ENCODE data around the gene SPATA16. TPM values are rescaled to one million over a fixed set of nuclear protein-coding genes. Genes with fewer than 3 reads are reported as not detected.

SPATA16 gene
- total RNA-seq, 2 donors from 2014 or later = not detected

GRCh38 chr3:172924546-172924945 is 216.5 kb downstream of the SPATA16 start:
- no peak for TF ChIP-seq CTCF (IDR thresholded peaks at IDR 0.05)
- no peak overlapping the region for H3K27ac ChIP-seq
- H3K4me1 ChIP-seq (ENCODE audit: control insufficient read depth in 1 of 2, low read depth in 2 of 2) = no peaks in the 10 kb centered on the region
- H3K27me3 ChIP-seq (replicated peaks; ENCODE audit: insufficient read depth) = no peaks in the 10 kb centered on the region
- no peak for ATAC-seq (ENCODE audit: insufficient number of reproducible peaks, low FRiP score, low read depth)
- no peak for DNase-seq (ENCODE audit: low spot score)
- no peak overlapping the region for H3K4me3 ChIP-seq
- H3K9me3 ChIP-seq = no peaks in the 10 kb centered on the region
- no peaks in the 10 kb centered on the region for H3K36me3 ChIP-seq

- Histone ChIP-seq H3K9me3 (no peaks in the 10 kb centered on the region), H3K36me3 (no peaks in the 10 kb centered on the region), H3K27me3 (replicated peaks; ENCODE audit: insufficient read depth) (no peaks in the 10 kb centered on the region), H3K4me1 (ENCODE audit: control insufficient read depth in 1 of 2, low read depth in 2 of 2) (peaks cover 4 to 12% of the 10 kb centered on the region in 2 donors), H3K27ac (no peak overlapping the region), H3K4me3 (no peak overlapping the region)
- TF ChIP-seq CTCF (IDR thresholded peaks at IDR 0.05) = no peak
- DNase-seq (ENCODE audit: low spot score) = no peak
- no peak for ATAC-seq (ENCODE audit: insufficient number of reproducible peaks, low FRiP score, low read depth)
Measured at GRCh38 chr3:172919297-172919683, 221.7 kb downstream of the SPATA16 start.

GRCh38 chr3:172918568-172919296 is 222.3 kb downstream of the SPATA16 start:
- Histone ChIP-seq H3K27ac (no peak overlapping the region), H3K36me3 (no peaks in the 10 kb centered on the region), H3K9me3 (no peaks in the 10 kb centered on the region), H3K27me3 (replicated peaks; ENCODE audit: insufficient read depth) (no peaks in the 10 kb centered on the region), H3K4me1 (ENCODE audit: control insufficient read depth in 1 of 2, low read depth in 2 of 2) (peaks cover 4 to 12% of the 10 kb centered on the region in 2 donors), H3K4me3 (no peak overlapping the region)
- no peak for TF ChIP-seq CTCF (IDR thresholded peaks at IDR 0.05)
- no peak for DNase-seq (ENCODE audit: low spot score)
- ATAC-seq (ENCODE audit: insufficient number of reproducible peaks, low FRiP score, low read depth) = no peak

- TF ChIP-seq CTCF (IDR thresholded peaks at IDR 0.05) = no peak
- ATAC-seq (ENCODE audit: insufficient number of reproducible peaks, low FRiP score, low read depth) (no peak), DNase-seq (ENCODE audit: low spot score) (no peak)
- Histone ChIP-seq H3K4me3 (no peak overlapping the region), H3K36me3 (no peaks in the 10 kb centered on the region), H3K4me1 (ENCODE audit: control insufficient read depth in 1 of 2, low read depth in 2 of 2) (peaks cover 4 to 12% of the 10 kb centered on the region in 2 donors), H3K27ac (no peak overlapping the region), H3K27me3 (replicated peaks; ENCODE audit: insufficient read depth) (no peaks in the 10 kb centered on the region), H3K9me3 (no peaks in the 10 kb centered on the region)
Measured at GRCh38 chr3:172918165-172918564, 222.9 kb downstream of the SPATA16 start.

- Histone ChIP-seq H3K4me1 (ENCODE audit: control insufficient read depth in 1 of 2, low read depth in 2 of 2) (peaks cover 4 to 12% of the 10 kb centered on the region in 2 donors), H3K4me3 (no peak overlapping the region), H3K36me3 (no peaks in the 10 kb centered on the region), H3K9me3 (no peaks in the 10 kb centered on the region), H3K27ac (no peak overlapping the region), H3K27me3 (replicated peaks; ENCODE audit: insufficient read depth) (no peaks in the 10 kb centered on the region)
- ATAC-seq (ENCODE audit: insufficient number of reproducible peaks, low FRiP score, low read depth) (no peak), DNase-seq (ENCODE audit: low spot score) (no peak)
- TF ChIP-seq CTCF (IDR thresholded peaks at IDR 0.05) = no peak
Measured at GRCh38 chr3:172915911-172916514, 225.0 kb downstream of the SPATA16 start.

Data from thoracic aorta (tissue), 2 donors.